Uterus (tissue), 4 donors: ENCODE data around the gene AGTR1. TPM values are rescaled to one million over a fixed set of nuclear protein-coding genes. Genes with fewer than 3 reads are reported as not detected.
"Not testable (repeated sequence)": the region's sequence is repeated elsewhere in the genome, so short reads cannot be mapped to it uniquely, and the experiment has no call there.

ENCODE experiments used
- DNase-seq, 2 donors: peaks; one replicate each; pipeline ENCODE4 v3.0.0-alpha.2; 2019 to 2020
- H3K27ac ChIP-seq, 2 donors: fragments of 200-600 bp; sonication (generic); 1 replicate in 1 of 2; 2 replicates in 1 of 2; pipeline ENCODE4 v1.5.1; 2016 to 2018
- H3K27me3 ChIP-seq, 2 donors: fragments of 200-600 bp; sonication (generic); one replicate each; pipeline ENCODE4 v1.5.1; 2018 to 2019; ENCODE audit warnings: control low read depth in 1 of 2
- H3K36me3 ChIP-seq, 2 donors: fragments of 200-600 bp; sonication (generic); one replicate each; pipeline ENCODE4 v1.5.1; 2019; ENCODE audit warnings: control low read depth in 1 of 2
- H3K4me1 ChIP-seq, 2 donors: fragments of 200-600 bp; sonication (generic); one replicate each; pipeline ENCODE4 v1.5.1; 2018 to 2019; ENCODE audit warnings: control low read depth in 1 of 2
- H3K4me3 ChIP-seq, 2 donors: fragments of 200-600 bp; sonication (generic); 1 replicate in 1 of 2; 2 replicates in 1 of 2; pipeline ENCODE4 v1.5.1; 2018 to 2019; ENCODE audit warnings: mild to moderate bottlenecking in 1 of 2
- H3K9me3 ChIP-seq, 2 donors: fragments of 200-600 bp; sonication (generic); one replicate each; pipeline ENCODE4 v1.5.1; 2019; ENCODE audit warnings: control low read depth in 1 of 2
- POLR2A ChIP-seq, 2 donors: fragments of 450-650 bp; IDR thresholded peaks; one replicate each; pipeline ENCODE4 v1.6.1; 2016; ENCODE audit warnings: antibody characterized with exemption in 2 of 2, mild to moderate bottlenecking in 1 of 2, moderate library complexity in 1 of 2
- intact Hi-C: fragments of 100-400 bp; cut with DNase I; formaldehyde crosslinking; loops from one replicate; pipeline ENCODE4 v1.15.1; 2023; ENCODE audit warnings: low total_unique reads
- total RNA-seq, 4 donors: library from RNA; depleted of rRNA in 3 of 4; stranded (reverse); fragments of >200 nt in 3 of 4; gene quantifications; one replicate each; pipeline versions ENCODE4 v1.1.0 to v1.2.4, GENCODE V29; 2014 to 2023
- TF ChIP-seq, protein P1 (sequence below), 4 experiments: fragments of 200-600 bp in 2 of 4; fragments of 450-650 bp in 2 of 4; sonication (generic) in 2 of 4; IDR thresholded peaks; one replicate each; pipeline ENCODE4 v1.5.1; 2016 to 2019; ENCODE audit warnings: antibody characterized with exemption in 4 of 4, mild to moderate bottlenecking in 2 of 4, moderate library complexity in 1 of 4
- donor health status: DM: yes; HTN: yes; CAD: no.

Gene AGTR1
- total RNA-seq, 4 donors from 2014 or later: 5.4 to 41.2 (median 10.5) TPM

DNA sequence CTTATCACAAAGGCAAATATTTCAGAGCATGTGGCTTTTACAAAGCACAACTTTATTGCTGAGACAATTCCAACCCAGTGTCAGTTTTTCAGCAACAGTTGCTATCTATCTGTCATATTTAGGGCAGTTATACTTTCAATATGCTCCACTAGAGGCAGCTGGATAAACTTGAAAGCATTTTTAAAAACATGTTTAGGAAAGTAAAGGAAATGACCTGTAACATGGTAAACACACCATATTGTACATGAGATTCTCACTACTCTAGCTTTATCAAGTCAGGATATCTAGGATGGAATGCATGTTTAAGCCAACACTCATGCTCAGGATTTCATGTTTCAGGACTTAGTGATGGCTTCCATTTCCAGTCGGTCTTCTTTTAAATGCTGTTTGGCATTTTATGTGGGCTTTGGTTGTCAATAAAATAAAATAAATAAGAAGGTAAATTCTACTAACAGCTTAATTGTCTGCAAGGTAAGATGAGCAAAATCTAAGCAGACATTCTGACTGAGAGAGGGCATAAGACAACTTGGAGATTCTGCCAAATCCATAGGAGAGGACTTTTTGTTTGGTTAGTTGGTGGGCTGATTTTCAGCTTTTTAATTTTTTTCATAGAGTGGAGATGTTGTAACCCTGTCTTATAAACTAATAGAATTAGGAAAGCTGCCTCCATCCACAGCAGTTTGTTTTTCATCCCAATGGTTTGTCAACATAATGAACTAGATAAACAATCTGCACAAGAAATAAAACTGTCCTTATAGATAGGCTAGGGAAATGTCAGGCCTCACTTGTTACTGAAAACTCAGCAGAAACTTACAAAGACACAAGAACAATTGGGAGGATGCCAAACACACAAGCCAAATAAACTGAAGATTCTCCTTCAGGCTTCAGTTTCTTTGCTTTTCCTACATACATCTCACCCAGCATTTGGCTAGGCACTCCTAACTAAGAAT, 66.6 kb downstream of the AGTR1 start:
- no peaks in the 10 kb centered on the region for H3K9me3 ChIP-seq
- H3K27me3 ChIP-seq: no peaks in the 10 kb centered on the region
- H3K27ac ChIP-seq: no peak overlapping the region
- intact Hi-C loops: no loop called here
- H3K36me3 ChIP-seq: no peaks in the 10 kb centered on the region
- H3K4me3 ChIP-seq: no peak overlapping the region
- TF ChIP-seq, protein P1, sequence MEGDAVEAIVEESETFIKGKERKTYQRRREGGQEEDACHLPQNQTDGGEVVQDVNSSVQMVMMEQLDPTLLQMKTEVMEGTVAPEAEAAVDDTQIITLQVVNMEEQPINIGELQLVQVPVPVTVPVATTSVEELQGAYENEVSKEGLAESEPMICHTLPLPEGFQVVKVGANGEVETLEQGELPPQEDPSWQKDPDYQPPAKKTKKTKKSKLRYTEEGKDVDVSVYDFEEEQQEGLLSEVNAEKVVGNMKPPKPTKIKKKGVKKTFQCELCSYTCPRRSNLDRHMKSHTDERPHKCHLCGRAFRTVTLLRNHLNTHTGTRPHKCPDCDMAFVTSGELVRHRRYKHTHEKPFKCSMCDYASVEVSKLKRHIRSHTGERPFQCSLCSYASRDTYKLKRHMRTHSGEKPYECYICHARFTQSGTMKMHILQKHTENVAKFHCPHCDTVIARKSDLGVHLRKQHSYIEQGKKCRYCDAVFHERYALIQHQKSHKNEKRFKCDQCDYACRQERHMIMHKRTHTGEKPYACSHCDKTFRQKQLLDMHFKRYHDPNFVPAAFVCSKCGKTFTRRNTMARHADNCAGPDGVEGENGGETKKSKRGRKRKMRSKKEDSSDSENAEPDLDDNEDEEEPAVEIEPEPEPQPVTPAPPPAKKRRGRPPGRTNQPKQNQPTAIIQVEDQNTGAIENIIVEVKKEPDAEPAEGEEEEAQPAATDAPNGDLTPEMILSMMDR (IDR thresholded peaks at IDR 0.05): no peak
- TF ChIP-seq POLR2A (IDR thresholded peaks at IDR 0.05): no peak
- H3K4me1 ChIP-seq: no peaks in the 10 kb centered on the region
- DNase-seq: no peak

- H3K4me1 ChIP-seq: no peaks in the 10 kb centered on the region
- TF ChIP-seq POLR2A (IDR thresholded peaks at IDR 0.05): no peak
- no peak for DNase-seq
- no peaks in the 10 kb centered on the region for H3K9me3 ChIP-seq
- no peak overlapping the region for H3K4me3 ChIP-seq
- no peaks in the 10 kb centered on the region for H3K36me3 ChIP-seq
- no peaks in the 10 kb centered on the region for H3K27me3 ChIP-seq
- H3K27ac ChIP-seq: no peak overlapping the region
- intact Hi-C loops: no loop called here
Measured at GRCh38 chr3:148772361-148772760, 74.7 kb downstream of the AGTR1 start.

GRCh38 chr3:148772835-148773234, 75.1 kb downstream of the AGTR1 start:
- Histone ChIP-seq H3K27me3 (no peaks in the 10 kb centered on the region), H3K4me3 (no peak overlapping the region), H3K4me1 (no peaks in the 10 kb centered on the region), H3K9me3 (no peaks in the 10 kb centered on the region), H3K27ac (no peak overlapping the region), H3K36me3 (no peaks in the 10 kb centered on the region)
- intact Hi-C loops: no loop called here
- no peak for TF ChIP-seq POLR2A (IDR thresholded peaks at IDR 0.05)
- TF ChIP-seq, protein P1 (IDR thresholded peaks at IDR 0.05): no peak
- DNase-seq: no peak

- H3K36me3 ChIP-seq: no peaks in the 10 kb centered on the region
- H3K27ac ChIP-seq: no peak overlapping the region
- H3K4me1 ChIP-seq: no peaks in the 10 kb centered on the region
- TF ChIP-seq, protein P1 (IDR thresholded peaks at IDR 0.05): no peak
- TF ChIP-seq POLR2A (IDR thresholded peaks at IDR 0.05): no peak
- no peak overlapping the region for H3K4me3 ChIP-seq
- H3K27me3 ChIP-seq: no peaks in the 10 kb centered on the region
- no peaks in the 10 kb centered on the region for H3K9me3 ChIP-seq
- no peak for DNase-seq
- intact Hi-C loops: no loop called here
Measured at GRCh38 chr3:148773805-148774204, 76.1 kb downstream of the AGTR1 start.

- Histone ChIP-seq H3K4me1 (no peaks in the 10 kb centered on the region), H3K4me3 (no peak overlapping the region), H3K36me3 (no peaks in the 10 kb centered on the region), H3K9me3 (no peaks in the 10 kb centered on the region), H3K27me3 (no peaks in the 10 kb centered on the region), H3K27ac (no peak overlapping the region)
- TF ChIP-seq POLR2A (IDR thresholded peaks at IDR 0.05): no peak
- TF ChIP-seq, protein P1 (IDR thresholded peaks at IDR 0.05): no peak
- intact Hi-C loops: no loop called here
- DNase-seq: no peak
Measured at GRCh38 chr3:148778926-148779325, 81.2 kb downstream of the AGTR1 start.

DNA sequence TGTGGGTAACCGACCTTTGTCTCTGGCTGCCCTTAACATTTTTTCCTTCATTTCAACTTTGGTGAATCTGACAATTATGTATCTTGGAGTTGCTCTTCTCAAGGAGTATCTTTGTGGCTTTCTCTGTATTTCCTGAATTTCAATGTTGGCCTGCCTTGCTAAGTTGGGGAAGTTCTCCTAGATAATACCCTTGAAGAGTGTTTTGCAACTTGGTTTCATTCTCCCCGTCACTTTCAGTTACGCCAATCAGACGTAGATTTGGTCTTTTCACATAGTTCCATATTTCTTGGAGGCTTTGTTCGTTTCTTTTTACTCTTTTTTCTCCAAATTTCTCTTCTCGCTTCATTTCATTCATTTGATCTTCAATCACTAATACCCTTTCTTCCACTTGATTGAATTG, 87.3 kb downstream of the AGTR1 start:
- H3K27ac ChIP-seq, H3K27me3 ChIP-seq, intact Hi-C loops, H3K9me3 ChIP-seq, H3K36me3 ChIP-seq, H3K4me3 ChIP-seq, DNase-seq, H3K4me1 ChIP-seq: not testable (repeated sequence)

DNA sequence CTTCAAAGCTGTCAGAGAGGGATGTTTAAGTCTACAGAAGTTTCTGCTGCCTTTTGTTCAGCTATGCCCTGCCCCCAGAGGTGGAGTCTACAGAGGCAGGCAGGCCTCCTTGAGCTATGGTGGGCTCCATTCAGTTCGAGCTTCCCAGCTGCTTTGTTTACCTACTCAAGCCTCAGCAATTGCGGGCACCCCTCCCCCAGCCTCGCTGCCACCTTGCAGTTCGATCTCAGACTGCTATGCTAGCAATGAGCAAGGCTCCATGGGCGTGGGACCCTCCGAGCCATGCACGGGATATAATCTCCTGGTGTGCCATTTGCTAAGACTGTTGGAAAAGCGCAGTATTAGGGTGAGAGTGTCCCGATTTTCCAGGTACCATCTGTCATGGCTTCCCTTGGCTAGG, 88.5 kb downstream of the AGTR1 start:
- H3K4me1 ChIP-seq, H3K9me3 ChIP-seq, H3K27me3 ChIP-seq, H3K4me3 ChIP-seq, DNase-seq, H3K27ac ChIP-seq, intact Hi-C loops, H3K36me3 ChIP-seq: not testable (repeated sequence)
